GM19351 (cell line): ENCODE measurements around the gene DEUP1.
"Not testable (repeated sequence)": the region's sequence is repeated elsewhere in the genome, so short reads cannot be mapped to it uniquely, and the experiment has no call there.

ENCODE experiments used
- ATAC-seq: cut with Tn5 transposase; IDR thresholded peaks from one replicate; pipeline ENCODE4 v1.9.1; 2021; ENCODE audit warnings: mild to moderate bottlenecking, moderate library complexity; ENCODE audit not compliant: unreplicated experiment

DEUP1 gene

DNA sequence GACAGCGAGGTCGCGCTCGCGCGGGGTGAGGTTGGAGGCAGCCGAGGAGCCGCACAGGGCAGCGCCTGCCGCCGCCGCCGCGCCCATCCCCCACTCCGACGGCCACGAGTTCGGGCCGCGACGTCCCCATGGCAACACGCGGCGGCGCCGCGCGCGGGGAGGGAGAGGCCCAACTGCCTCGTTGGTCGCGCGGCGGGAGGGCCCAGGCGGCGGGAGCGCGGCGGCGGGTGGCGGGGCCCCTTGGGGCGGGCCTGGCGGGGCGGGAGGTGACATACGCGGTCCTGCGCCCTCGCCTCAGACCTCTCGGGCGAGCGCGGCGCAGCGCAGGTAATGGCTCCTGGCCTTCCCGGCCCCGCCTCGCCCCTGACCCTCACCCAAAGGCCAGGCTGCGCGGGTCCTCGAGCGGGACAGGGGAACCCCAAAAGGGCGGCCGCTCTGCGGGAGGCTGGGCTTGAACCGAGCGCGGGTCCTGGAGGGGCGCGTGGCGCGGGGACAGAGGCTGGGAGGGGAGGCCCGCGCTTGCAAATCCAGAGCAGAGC is at the start of gene DEUP1:
TSS of gene DEUP1 (plus strand) at position 297 of the 539 bp plus-strand sequence. CDS start 1,518 bp downstream, outside the sequence.
- ATAC-seq = no peak

- no peak for ATAC-seq
Measured at GRCh38 chr11:93285430-93285829, 45.1 kb upstream of the DEUP1 start.

- no peak for ATAC-seq
Measured at GRCh38 chr11:93287434-93287833, 43.1 kb upstream of the DEUP1 start.

DNA sequence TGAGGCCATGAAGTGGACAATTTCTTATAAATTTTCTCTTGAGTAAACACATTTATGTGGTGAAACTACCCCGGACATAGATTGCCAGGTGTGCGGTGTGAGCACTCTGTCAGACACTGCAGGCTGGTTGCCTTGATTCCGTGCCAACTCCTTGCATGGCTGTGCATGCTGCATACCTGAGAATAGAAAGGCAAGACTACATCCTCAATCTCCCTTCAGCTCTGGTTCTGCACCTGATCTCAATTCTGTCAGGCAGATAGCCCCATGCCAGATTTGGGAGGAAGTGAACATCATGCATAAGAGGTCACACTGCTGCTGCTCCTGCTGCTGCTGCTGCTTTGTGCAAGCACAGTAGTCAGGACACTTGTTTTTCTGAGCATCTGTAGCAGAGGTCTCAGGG is 42.5 kb upstream of the DEUP1 start:
- ATAC-seq = peak; percentile 68

DNA sequence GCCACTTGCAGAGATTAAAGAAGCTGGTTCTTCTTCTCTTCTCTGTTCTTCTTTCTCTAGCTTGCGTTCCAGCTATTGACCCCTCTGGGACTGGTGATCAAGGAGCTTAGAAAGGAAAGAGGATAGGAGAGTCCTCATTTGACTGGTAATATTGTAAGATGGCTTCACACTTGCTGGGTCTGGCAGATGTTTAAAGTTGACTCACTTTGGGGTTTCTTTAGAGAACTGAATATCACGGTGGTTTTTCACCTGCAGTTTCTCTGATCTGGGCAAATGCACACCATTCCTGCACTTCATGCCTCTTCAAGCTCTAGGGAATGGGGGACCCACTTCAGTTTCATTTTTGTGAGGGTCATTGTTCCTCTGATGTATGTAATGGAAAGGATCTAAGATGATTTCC is 41.8 kb upstream of the DEUP1 start:
- ATAC-seq = peak; percentile 69

GRCh38 chr11:93289782-93290463 is 40.6 kb upstream of the DEUP1 start:
- ATAC-seq = no peak

- no peak for ATAC-seq
Measured at GRCh38 chr11:93291110-93291509, 39.4 kb upstream of the DEUP1 start.

GRCh38 chr11:93291898-93292297 is 38.6 kb upstream of the DEUP1 start:
- ATAC-seq = no peak

DNA sequence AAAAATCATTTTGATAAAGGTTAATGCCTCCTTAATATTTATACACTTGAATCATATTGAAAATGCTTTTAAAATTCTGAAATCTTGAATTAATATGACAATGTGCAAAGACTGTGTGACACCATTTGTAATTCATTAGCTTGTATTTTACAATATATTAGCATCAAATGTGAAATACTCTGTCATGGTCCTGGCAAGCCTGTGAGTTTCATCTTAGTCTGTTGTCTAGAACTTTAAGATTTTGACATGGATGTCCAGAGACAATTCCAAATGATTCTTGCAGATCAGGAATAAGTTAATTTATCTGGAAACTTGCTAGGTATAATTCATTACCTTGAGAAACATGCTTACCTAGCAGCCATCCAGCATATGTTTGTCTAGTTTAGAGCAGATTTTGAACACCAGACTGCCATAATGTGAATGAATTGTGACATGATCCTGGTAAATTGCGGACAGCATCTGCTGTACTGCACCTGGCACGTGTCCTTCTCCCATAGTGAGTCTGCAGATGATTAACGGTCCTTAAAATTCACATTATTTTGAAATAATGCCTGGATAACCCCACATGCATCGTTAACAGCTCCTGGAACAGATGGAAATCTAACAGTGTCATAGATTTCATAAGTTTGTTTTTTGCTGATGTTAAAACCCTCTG is 34.5 kb upstream of the DEUP1 start:
- ATAC-seq = no peak

GRCh38 chr11:93303689-93304088 is 26.9 kb upstream of the DEUP1 start:
- no peak for ATAC-seq

DNA sequence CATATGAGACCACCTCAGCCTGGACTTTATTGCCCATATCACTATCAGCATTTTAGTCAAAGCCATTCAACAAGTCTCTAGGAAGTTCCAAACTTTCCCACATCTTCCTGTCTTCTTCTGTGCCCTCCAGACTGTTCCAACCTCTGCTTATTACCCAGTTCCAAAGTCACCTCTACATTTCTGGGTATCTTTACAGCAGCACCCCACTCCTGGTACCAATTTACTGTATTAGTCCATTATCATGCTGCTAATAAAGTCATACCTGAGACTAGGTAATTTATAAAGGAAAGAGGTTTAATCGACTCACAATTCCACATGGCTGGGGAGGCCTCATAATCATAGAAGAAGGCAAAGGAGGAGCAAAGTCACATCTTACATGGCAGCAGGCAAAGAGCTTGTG is 16.1 kb upstream of the DEUP1 start:
- ATAC-seq = not testable (repeated sequence)

DNA sequence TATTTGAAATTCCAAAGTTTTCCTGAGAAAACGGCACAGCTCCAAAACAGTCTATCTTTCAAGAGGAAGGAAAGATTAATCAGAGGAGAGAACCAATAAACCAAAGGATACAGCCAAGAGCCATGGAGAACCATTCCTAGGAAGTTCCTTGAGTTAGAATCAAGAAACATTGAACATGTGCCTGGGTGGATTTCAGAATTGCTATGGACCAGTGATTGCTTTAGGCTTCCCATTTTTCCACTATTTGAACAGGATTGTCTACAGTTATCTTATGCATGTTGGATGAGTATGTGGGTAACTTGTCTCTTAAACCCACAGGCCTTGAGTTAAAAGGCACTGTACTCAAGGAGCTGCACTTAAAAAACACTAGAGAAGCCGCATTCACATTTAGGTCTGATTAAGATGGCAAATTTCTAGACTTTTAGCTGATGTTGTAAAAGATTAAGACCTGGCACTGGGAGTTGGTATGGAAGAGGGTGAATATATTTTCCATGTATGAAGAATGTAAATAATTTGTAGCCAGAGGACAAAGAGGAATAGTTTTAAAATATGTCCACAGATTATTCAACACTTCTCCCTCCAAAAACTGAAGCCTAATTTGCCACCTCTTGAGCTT is 11.2 kb upstream of the DEUP1 start:
- no peak for ATAC-seq

- no peak for ATAC-seq
Measured at GRCh38 chr11:93320230-93320629, 10.3 kb upstream of the DEUP1 start.

- ATAC-seq = no peak
Measured at GRCh38 chr11:93322207-93322606, 8.3 kb upstream of the DEUP1 start.

- no peak for ATAC-seq
Measured at GRCh38 chr11:93323747-93324146, 6.8 kb upstream of the DEUP1 start.

DNA sequence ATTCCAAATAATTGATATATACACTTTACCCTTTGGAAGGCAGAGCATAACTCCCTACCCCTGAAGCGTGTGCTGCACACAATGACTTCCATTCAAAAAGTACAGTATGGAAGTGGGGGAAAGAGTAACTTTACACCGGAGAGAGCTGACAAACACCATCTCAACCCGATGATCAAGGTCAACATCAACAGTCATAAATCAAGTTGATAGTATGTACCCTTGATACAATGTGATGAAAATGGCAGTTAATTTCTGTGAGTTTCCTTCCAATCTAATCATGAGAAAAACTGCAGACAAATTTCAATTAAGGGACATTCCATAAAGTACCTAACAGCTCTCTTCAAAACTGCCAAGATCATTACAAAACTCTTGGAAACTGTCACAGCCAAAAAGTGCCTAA is 6.0 kb upstream of the DEUP1 start:
- ATAC-seq = no peak

GRCh38 chr11:93326681-93327080 is 3.9 kb upstream of the DEUP1 start:
- no peak for ATAC-seq

DNA sequence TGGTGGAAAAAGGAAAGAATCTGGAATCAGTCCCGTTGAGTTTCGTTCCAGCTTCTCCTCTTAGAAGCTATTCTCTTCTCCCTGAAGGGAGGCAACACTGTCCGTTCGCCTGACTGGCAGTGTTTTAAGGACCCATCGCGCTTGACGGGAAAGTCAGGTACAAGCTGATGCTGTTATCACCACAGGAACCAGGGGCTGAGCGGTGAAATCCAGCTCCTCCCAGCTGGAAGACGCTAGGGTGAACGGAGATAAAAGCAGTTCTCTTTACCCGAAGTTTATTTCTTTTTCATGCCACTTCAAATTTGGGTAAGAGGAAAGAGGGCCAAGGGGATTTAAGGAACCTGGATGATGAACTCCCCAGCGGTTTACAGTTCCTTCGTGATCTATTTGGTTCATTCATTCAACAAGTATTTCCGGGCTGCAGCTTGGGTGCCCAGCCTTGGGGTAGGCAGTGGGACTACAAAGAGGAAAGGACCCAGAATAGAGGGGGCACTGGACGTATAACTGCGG is 551 bp upstream of the DEUP1 start:
- ATAC-seq = no peak

DNA sequence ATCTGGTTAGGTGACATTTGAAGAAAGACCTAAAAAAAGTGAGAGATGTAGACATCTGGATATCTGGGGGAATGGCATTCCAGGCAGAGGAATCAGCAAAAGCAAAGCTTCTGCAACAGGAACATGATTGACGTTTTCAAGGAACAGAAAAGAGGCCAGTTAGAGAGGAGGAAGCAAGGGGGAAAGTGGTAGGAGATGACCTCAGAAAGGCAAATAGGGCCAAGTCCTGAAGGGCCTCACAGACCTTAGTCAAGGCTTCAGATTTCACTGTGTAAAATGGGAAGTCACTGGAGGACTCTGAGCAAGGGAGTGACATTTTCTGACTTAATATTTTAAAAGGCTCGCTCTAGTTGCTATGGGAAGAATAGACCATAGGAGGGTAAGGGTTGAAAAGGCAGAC is 9.7 kb downstream of the DEUP1 start:
- ATAC-seq = no peak

DNA sequence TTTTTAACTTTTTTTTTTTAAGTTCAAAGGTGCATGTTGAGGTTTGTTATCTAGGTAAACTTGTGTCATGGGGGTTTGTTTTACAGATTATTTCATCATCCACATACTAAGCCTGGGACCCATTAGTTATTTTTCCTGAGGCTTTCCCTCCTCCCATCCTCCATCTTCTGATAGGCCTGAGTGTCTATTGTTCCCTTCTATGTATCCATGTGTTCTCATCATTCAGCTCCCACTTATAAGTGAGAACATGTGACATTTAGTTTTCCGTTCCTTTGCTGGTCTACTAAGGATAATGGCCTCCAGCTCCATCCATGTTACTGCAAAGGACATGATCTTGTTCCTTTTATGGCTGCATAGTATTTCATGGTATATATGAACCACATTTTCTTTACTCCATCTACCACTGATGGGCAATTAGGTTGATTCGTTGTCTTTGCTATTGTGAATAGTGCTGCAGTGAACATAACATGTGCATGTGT is 14.4 kb downstream of the DEUP1 start:
- ATAC-seq = no peak

DNA sequence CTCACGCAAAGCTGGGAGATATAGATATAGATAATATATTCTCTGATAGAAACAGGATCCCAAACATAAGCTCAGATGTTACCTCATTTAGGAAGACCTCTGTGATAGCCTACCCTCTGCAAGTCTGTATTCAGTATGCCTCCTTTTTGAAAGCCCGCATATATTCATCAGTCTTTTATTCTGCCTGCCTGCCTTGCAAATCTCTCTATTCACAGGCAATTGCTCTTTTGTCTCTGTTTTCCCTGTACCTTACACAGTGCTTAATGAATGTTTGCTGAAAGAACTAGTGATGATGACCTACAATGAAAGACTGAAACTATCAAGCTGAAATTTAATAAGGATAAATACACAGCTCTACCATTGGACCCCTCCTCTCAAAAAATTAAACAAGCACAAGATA is 18.4 kb downstream of the DEUP1 start:
- no peak for ATAC-seq

DNA sequence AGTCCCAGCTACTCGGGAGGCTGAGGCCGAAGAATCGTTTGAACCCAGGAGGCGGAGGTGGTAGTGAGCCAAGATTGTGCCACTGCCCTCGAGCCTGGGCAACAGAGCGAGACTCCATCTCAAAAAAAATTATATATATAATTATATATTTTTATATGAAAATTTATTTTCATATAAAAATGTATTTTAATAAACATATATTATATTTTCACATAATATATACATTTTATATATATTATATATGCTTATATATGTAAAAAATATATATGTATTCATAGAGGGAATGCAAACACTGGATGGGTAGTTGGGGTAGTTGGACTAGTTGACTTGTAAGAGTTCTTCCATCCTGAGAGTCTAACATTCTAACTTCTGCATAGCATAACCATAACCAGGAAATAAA is 20.3 kb downstream of the DEUP1 start:
- no peak for ATAC-seq
